Osteoblast (primary cell): Measurements from ENCODE around the gene P4HA2. TPM values are rescaled to one million over a fixed set of nuclear protein-coding genes. Genes with fewer than 3 reads are reported as not detected.

ENCODE experiments used
- DNase-seq: peaks from one replicate; pipeline ENCODE4 v3.0.0; 2011; ENCODE audit warnings: low spot score, mixed read lengths; ENCODE audit not compliant: insufficient read length; ENCODE audit errors: missing footprints
- H2AFZ ChIP-seq: 2 replicates; pipeline ENCODE4 v1.6.0; 2011; ENCODE audit warnings: mild to moderate bottlenecking, low read length
- H3K27ac ChIP-seq: 2 replicates; pipeline ENCODE4 v1.5.1; 2011; ENCODE audit warnings: mild to moderate bottlenecking, low read depth, low read length, moderate library complexity
- H3K27me3 ChIP-seq: 2 replicates; pipeline ENCODE4 v1.6.0; 2012; ENCODE audit warnings: mild to moderate bottlenecking, control low read depth, inconsistent platforms, low read length, moderate library complexity; ENCODE audit not compliant: insufficient read depth
- H3K36me3 ChIP-seq: 2 replicates; pipeline ENCODE4 v1.5.1; 2011; ENCODE audit warnings: mild to moderate bottlenecking, low read length, control low read depth, moderate library complexity; ENCODE audit not compliant: insufficient read depth
- H3K4me1 ChIP-seq: 2 replicates; pipeline ENCODE4 v1.5.1; 2011; ENCODE audit warnings: mild to moderate bottlenecking, low read length, control low read depth, moderate library complexity; ENCODE audit not compliant: insufficient read depth
- H3K4me2 ChIP-seq: 2 replicates; pipeline ENCODE4 v1.6.0; 2011; ENCODE audit warnings: mild to moderate bottlenecking, low read length; ENCODE audit not compliant: insufficient read depth
- H3K4me3 ChIP-seq: fragments of 200-600 bp; sonication (generic); 3 replicates; pipeline ENCODE4 v1.5.1; 2012; ENCODE audit warnings: mild to moderate bottlenecking, low read length, inconsistent platforms; ENCODE audit not compliant: insufficient read depth
- H3K79me2 ChIP-seq: 2 replicates; pipeline ENCODE4 v1.6.0; 2012; ENCODE audit warnings: mild to moderate bottlenecking, low read length, control low read depth, inconsistent platforms; ENCODE audit not compliant: insufficient read depth
- H3K9me3 ChIP-seq: 2 replicates; pipeline ENCODE4 v1.5.1; 2011; ENCODE audit warnings: low read depth, low read length, control low read depth
- H4K20me1 ChIP-seq: 2 replicates; pipeline ENCODE4 v1.6.0; 2012; ENCODE audit warnings: mild to moderate bottlenecking, low read length, control low read depth; ENCODE audit not compliant: insufficient read depth
- CTCF ChIP-seq: IDR thresholded peaks from 2 replicates; pipeline ENCODE4 v1.5.1; 2011; ENCODE audit warnings: mild to moderate bottlenecking, low read depth, low read length, moderate library complexity; ENCODE audit errors: extremely low read depth
- total RNA-seq: library from RNA; depleted of rRNA; stranded (reverse); fragments of >200 nt; gene quantifications from 2 replicates; pipeline ENCODE4 v1.2.3, GENCODE V29; 2012

The P4HA2 gene
- total RNA-seq, 1 donor, result 186 TPM

DNA sequence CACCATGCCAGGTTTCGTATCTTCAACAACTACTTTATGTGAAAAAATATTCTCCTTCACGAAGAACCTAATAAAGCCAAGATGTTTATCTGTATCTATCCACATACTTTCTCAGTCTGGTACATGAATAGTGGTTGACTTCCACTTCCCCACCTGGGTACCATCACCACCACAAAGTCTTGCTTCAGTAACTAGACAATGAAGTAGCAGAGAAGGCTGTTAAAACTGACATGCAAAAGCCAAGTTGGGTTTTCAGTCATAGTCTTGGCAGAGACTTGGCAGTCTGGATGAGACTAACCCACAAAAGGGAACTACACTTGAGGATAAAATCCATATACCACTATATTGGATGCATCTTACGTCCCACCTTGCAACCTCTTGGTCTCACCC lies 5.0 kb downstream of the P4HA2 start:
- no peak overlapping the region for H3K4me3 ChIP-seq
- H3K4me2 ChIP-seq, result no peak overlapping the region

GRCh38 chr5:132221781-132222648 lies 5.6 kb downstream of the P4HA2 start:
- H3K27ac ChIP-seq, result peak overlapping the region; percentile 74
- H3K36me3 ChIP-seq, result peaks cover 13% of the 10 kb centered on the region
- peak; percentile 43 for TF ChIP-seq CTCF
- peaks cover 79% of the 10 kb centered on the region for H3K79me2 ChIP-seq
- no peaks in the 10 kb centered on the region for H3K9me3 ChIP-seq
- peaks cover 44% of the 10 kb centered on the region for H4K20me1 ChIP-seq
- peak overlapping the region; percentile 24 for H3K4me2 ChIP-seq
- no peak overlapping the region for H2AFZ ChIP-seq
- H3K4me3 ChIP-seq, result no peak overlapping the region
- no peaks in the 10 kb centered on the region for H3K27me3 ChIP-seq
- DNase-seq, result no peak
- peaks cover 54% of the 10 kb centered on the region for H3K4me1 ChIP-seq

More for the DNA sequence above, 5.0 kb downstream of the P4HA2 start:
- Histone ChIP-seq H4K20me1 (peaks cover 44% of the 10 kb centered on the region), H3K27ac (peak overlapping the region; percentile 74), H3K9me3 (no peaks in the 10 kb centered on the region), H3K79me2 (peaks cover 76% of the 10 kb centered on the region), H3K4me1 (peaks cover 54% of the 10 kb centered on the region), H2AFZ (no peak overlapping the region), H3K36me3 (peaks cover 7% of the 10 kb centered on the region), H3K27me3 (no peaks in the 10 kb centered on the region)
- DNase-seq, result no peak
- no peak for TF ChIP-seq CTCF

GRCh38 chr5:132220491-132220890 lies 7.2 kb downstream of the P4HA2 start:
- H3K27ac ChIP-seq, result no peak overlapping the region
- H4K20me1 ChIP-seq, result peaks cover 41% of the 10 kb centered on the region
- peaks cover 42% of the 10 kb centered on the region for H3K4me1 ChIP-seq
- no peaks in the 10 kb centered on the region for H3K9me3 ChIP-seq
- H3K27me3 ChIP-seq, result no peaks in the 10 kb centered on the region
- DNase-seq, result no peak
- no peak overlapping the region for H2AFZ ChIP-seq
- H3K79me2 ChIP-seq, result peaks cover 74% of the 10 kb centered on the region
- H3K4me3 ChIP-seq, result no peak overlapping the region
- H3K4me2 ChIP-seq, result no peak overlapping the region
- TF ChIP-seq CTCF, result no peak
- peaks cover 21% of the 10 kb centered on the region for H3K36me3 ChIP-seq

- H3K4me3 ChIP-seq, result no peak overlapping the region
- no peak for DNase-seq
- no peak overlapping the region for H3K4me2 ChIP-seq
- H3K27ac ChIP-seq, result no peak overlapping the region
- H3K9me3 ChIP-seq, result no peaks in the 10 kb centered on the region
- TF ChIP-seq CTCF, result no peak
- peaks cover 40% of the 10 kb centered on the region for H3K4me1 ChIP-seq
- no peaks in the 10 kb centered on the region for H3K27me3 ChIP-seq
- no peak overlapping the region for H2AFZ ChIP-seq
- peaks cover 74% of the 10 kb centered on the region for H3K79me2 ChIP-seq
- H4K20me1 ChIP-seq, result peaks cover 41% of the 10 kb centered on the region
- H3K36me3 ChIP-seq, result peaks cover 22% of the 10 kb centered on the region
Measured at GRCh38 chr5:132219981-132220380, 7.7 kb downstream of the P4HA2 start.
